Measurements from ENCODE around the gene GATA5.

- no peak for TF ChIP-seq POLR2AphosphoS5 (IDR thresholded peaks at IDR 0.05)
- TF ChIP-seq, protein P1, sequence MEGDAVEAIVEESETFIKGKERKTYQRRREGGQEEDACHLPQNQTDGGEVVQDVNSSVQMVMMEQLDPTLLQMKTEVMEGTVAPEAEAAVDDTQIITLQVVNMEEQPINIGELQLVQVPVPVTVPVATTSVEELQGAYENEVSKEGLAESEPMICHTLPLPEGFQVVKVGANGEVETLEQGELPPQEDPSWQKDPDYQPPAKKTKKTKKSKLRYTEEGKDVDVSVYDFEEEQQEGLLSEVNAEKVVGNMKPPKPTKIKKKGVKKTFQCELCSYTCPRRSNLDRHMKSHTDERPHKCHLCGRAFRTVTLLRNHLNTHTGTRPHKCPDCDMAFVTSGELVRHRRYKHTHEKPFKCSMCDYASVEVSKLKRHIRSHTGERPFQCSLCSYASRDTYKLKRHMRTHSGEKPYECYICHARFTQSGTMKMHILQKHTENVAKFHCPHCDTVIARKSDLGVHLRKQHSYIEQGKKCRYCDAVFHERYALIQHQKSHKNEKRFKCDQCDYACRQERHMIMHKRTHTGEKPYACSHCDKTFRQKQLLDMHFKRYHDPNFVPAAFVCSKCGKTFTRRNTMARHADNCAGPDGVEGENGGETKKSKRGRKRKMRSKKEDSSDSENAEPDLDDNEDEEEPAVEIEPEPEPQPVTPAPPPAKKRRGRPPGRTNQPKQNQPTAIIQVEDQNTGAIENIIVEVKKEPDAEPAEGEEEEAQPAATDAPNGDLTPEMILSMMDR (IDR thresholded peaks at IDR 0.05): no peak
- no peak for TF ChIP-seq POLR2A (IDR thresholded peaks at IDR 0.05; ENCODE audit: low read depth)
Observed at GRCh38 chr20:62427172-62428001, 48.4 kb downstream of the GATA5 start, which contains the start of gene RBBP8NL.

All from esophagus muscularis mucosa (tissue), 3 donors.